GOT3 (cell line): Measurements from ENCODE around the gene EXOC4.

Experiments
- DNase-seq: peaks from one replicate; lab custom pipeline; 2025; ENCODE audit warnings: mixed read lengths; lab: John Stamatoyannopoulos, UW

Gene EXOC4

DNA sequence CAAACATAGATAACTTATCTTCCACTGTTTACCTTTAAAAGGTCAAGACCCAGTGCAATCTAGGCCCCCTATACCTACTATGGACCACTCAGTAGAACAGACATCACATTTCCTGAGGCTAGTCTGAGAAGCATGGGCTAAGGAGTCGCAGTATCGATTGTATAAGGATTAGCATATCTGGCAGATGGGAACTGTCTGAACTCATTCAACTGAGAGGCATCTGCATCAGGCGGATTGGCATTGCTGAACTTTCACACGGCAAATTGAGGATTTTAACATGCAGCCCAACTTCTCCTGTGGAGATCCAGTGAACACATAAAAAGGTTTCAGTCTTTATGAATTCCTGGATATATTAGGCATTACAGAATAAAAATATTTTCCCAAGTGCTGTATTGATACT lies 785.1 kb downstream of the EXOC4 start:
- no peak for DNase-seq

DNA sequence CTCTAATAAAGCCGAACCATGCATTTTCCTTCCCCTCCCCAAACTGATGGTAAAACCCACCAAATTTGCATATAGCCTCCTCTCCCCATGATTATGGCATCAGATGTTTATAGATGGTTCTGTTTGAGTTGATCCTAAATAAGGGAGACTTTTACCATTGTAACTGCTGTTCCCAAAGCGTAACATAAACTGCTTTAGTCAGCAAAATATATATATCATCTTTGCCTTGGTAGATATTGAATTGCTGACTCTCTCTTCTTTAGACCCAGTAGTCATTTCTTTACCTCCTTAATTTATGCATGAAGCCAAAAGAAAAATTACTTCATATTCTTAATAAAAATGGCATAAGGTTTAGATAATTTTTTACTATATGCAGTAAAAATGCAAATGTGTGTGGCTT lies 788.1 kb downstream of the EXOC4 start:
- no peak for DNase-seq

- no peak for DNase-seq
These were observed 788.6 kb downstream of the EXOC4 start for GRCh38 chr7:134041477-134041876.

GRCh38 chr7:134042307-134042706 lies 789.4 kb downstream of the EXOC4 start:
- DNase-seq = no peak

DNA sequence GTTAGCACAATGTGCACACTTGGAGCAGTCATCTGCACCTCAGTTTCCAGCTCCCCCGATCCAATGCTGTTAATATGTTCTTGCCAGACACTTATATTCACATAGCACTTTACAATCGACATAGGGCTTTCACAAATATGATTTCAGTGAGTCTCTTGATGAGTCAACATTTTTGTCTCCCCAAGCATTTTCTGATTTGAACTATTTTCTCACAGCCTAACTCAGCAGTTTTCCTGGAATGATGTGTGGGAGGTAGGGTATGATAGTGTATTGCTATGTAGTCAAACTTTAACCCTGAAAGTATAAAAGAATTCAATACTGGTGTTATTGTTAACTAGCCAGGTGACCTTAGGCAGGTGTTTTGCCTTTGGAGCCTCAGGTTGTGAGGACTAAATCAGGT lies 791.8 kb downstream of the EXOC4 start:
- no peak for DNase-seq

GRCh38 chr7:134045716-134046115 lies 792.8 kb downstream of the EXOC4 start:
- no peak for DNase-seq

DNA sequence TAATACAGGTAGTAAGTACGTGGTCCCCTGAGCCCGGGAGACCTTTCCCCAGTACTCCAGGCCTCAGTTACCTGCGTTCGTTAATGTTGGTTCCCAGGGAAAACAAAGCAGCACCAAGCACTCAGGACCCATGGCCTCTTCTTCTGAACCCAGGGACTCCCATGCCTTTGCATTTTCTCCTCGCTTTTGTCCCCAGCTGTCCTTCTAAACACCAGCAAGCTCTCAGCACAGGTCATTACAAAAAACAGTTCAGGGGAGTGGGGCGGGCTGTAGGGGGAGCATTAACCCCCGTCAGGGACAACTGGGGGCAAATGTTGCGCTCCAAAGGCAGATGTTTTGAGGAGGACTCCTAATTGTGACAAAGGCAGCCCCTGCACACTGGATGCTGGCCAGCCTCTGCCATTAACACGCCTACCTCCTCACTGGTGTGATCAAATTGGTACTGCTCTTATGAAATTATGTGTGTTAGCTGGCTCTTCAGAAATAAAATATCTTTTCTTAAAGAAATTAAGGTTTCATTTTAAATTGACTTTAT lies 793.8 kb downstream of the EXOC4 start:
- no peak for DNase-seq

DNA sequence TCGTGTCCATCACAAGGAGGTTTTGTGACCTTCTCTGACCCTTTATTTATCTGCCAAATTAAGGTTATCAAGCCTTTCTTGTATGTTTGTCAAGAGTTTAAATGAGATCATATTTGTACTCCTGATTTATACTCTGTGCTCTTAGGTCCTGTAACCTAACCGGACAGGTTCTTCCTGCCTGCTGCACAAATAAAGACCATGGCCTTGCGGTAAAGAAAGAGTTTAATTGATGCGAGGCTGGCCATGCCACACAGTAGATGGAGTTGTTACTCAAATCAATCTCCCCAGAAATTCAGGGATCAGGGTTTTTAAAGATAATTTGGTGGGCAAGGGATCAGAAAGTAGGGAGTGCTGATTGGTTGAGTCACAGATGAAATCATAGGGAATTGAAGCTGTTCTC lies 794.8 kb downstream of the EXOC4 start:
- DNase-seq = no peak

- no peak for DNase-seq
These were observed 795.3 kb downstream of the EXOC4 start for GRCh38 chr7:134048166-134048565.

DNA sequence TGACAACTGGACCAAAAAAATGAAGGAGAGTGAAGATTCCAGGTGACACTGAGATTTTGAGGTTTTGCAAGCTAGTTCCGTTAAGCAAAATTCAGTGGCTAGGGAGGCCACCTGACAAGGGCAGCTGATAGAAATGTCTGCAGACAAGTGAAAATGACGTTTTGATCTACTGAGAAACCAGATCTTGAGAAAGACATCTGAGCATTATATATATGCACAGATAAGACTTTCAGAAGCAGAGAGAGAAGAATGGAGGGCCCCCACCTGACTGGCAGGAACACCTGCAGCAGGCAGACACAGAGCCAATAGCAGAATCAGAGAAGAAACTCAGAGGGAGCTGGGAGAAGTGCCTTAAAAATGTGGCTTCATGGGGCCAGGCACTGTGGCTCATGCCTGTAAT lies 798.1 kb downstream of the EXOC4 start:
- DNase-seq = no peak

DNA sequence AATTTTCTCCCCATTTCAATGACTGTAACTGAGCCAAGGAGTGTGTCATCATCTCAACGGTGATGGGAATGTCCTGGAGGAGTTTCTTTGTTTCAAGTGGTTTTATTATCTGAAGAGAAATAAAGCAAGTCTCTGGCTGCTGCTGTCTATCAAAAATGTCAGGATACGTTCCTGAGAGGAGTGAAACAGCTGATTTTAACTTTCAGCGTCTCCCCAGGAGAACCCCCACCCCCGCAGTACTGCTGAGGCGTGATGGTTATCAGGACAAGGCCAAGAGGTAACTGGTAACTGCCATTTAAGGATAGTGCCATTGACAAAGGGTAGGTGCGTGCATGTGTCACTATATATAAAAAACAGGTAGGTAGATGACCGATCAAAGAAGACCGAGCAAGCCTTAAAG lies 803.9 kb downstream of the EXOC4 start:
- no peak for DNase-seq

DNA sequence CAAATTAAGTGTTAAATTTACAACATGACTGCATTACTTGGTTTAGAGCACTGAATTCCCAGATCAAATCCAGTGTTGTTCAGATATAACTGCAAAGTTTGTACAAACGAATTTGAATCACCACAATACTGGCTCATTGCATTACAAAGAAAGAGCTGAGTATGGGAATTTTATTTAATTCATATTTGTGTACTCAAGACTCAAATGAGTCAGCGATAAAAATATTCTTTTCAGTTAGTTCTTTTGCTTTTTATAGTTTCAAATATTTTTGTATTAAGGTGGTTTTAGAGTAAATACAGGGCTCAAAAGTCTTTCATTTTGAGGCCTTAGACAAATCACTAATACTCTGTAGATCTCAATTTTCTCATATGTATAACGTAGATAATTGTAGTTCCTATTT lies 805.6 kb downstream of the EXOC4 start:
- DNase-seq = no peak

DNA sequence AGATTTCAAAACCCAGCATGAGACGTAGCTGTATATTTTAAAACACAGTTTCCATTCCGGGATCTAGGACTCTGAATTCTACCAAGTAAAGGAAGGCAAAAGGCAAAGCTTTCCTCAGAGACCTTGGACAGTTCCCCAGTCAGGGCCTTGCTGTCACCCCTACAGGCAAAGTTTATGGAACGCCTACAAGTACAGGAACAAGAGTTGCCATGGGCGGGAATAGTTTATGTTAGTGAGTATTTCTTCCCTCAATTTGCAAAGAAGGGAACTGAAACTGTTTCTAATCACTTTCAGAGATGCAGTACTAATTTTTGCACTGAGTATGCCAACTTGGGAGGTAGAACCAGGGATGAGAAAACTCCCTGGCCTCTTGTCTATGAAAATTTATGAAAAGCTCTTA lies 806.1 kb downstream of the EXOC4 start:
- DNase-seq = no peak

DNA sequence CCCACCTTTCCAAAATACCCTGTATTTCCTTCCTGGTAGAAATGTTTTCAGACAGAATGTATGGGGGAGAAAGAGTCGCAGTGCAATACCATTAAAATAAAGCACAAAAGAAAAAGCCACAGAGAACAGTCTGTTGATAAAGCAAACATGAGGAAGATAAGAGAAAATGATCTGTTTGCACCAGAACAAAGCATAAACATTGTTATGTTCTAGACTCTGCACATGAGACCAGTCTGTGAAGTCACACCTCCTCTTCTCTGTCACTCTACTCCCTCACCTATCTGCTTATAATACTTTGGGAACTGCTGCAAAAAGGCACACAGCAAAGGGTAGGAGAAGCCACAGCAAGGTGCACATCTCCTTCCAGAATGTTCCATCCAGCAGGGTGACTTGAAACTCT lies 807.0 kb downstream of the EXOC4 start:
- no peak for DNase-seq

DNA sequence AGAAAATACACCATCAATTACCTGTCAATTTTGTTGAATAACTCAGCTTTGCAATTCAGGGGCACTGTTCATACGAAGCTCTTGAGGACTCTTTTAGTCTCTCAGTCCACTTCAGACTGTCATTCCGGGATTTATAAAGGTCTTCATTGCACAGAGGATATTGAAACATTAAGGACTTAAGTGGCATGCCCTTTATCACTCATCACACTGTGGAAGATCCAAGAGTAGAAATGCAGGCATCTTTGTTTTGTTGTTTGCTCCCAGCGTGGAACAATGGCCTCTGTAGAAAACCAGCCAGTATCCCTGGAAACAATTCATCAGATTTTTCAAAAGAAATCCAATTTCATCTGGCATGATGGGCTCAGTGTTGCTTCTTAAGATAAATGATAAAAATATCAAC lies 808.0 kb downstream of the EXOC4 start:
- DNase-seq = no peak

DNA sequence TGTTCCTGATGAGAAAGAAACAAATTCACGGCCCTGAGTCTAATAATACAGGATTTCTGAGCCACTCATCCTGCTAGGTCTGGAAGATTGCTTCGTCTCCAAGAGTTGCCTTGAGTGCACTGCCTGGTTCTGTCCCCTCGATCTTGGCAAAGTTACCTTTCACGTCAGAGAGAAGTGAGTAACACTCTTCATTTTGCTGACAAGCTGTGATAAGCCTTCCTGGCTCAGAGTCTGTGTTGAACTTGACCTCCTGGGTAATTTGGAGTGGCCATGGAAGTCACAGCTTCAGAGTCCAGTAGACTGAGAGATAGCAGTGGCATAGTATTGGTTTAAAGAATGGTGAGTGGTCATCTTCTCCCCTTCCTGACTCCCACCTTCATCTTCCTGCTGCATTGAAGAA lies 809.6 kb downstream of the EXOC4 start:
- DNase-seq = no peak

DNA sequence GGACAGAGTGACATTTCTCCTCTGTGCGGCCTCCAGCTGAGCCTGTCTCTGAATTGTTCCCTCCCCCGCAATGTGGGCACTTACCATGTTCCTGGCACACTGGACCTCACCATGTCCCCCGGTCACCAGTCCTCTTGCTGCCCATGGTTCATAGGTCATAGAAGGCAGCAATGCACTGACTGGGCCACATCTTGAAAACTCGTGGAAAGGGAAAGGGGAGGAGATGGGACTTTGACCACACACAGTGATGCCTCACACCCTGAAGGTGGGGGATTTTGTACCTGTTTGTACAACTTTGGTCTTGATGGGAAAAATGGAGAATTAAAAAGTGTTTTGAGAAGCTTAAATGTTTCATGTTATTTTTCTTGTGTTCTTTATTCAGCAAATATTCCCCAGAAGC lies 812.5 kb downstream of the EXOC4 start:
- no peak for DNase-seq

DNA sequence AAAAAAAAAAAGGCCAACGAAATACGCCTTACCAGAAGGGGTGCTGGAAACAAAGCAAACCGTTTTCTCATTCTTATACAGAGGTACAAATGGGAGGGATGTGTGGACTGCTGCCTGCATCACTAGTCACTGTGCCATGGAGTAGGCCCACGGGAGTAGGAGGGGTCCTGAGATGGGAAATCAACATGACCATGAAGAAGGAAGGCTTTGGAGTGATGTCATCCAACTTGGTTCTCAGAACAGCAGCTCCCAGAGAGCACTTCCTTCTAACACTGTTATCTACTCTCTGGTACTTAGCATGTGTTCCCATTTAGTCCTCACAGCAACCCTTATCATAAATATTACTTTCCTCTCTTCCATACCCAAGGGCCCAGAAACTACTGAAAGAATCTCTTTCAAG lies 814.3 kb downstream of the EXOC4 start:
- no peak for DNase-seq

- DNase-seq = no peak
These were observed 815.8 kb downstream of the EXOC4 start for GRCh38 chr7:134068670-134069069.

DNA sequence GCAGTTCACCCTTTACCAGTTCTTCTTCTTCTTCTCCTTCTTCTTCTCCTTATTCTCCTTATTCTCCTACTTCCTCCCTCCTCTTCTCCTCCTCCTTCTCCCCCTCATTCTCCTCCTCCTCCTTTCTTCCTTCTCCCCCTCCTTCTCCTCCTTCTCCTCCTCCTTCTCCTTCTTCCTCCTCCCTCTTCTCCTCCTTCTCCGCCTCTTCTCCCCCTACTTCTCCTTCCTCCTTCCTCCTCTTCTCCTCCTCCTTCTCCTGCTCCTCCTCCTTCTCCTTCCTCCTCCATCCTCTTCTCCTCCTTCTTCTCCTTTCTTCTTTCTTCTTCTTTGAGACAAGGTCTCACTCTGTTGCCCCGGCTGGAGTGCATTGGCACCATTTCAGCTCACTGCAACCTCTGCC lies 816.3 kb downstream of the EXOC4 start:
- DNase-seq = no peak

DNA sequence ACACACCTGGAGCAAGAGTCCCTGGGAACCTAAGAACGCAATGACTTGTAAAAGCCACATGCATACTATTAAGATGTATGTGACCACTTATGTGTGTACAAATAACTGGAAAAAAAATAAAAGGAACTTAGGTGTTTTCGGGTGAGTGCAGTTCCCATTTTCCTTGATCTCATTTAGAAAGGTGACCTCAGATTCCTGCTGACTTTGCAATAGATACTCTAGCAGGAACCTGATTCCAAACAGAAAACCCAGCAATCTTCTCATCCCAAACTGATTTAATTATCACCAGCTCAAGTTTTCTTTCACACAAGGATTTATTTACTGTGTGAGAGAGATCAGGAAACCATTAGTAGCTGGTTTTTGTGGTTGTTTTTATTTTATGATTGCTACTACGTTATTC lies 817.8 kb downstream of the EXOC4 start:
- no peak for DNase-seq

DNA sequence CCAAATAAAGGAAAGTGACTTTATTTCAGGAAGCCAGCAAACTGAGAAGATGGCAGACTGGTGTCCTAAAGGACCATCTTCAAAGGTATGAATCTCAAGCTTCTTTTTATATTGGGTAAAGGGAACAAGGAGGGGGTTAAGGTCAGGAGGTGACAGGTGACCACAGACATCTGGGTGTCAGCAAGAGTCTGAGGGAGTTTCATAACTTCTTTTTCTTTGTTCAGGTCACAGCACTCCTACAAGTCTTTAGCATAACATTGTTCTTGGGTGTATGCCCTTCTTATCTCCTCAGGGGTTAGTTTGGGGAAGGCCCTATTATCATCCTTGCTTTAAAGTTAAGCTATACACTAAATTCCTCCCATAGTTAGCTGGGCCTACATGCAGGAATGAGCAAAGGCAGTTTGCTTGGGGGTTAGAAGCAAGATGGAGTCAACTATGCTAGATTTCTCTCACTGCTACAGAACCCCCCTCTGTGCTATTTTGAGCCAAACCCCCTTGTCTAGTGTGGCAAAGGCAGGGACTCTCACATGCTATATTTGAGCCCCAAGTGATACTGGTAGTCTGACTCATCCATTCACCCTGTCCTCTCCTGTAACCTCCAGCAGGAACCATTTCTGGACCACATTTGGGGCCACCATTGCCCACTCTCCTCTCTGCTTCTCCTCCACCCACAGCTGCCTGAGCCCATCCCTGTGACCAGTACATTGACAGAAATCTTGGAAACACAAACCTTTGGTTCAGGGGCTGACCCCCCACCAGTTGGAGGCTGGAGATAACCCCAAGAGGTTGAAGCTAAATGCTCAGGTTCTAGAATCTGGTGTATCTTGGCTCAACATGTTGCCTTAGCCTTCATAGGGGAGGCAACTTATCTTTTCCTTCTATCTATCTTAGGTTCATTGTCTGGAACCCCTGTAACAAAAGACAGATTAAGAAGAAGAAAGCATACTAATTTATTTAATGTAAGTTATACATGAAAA lies 818.8 kb downstream of the EXOC4 start:
- DNase-seq = no peak

DNA sequence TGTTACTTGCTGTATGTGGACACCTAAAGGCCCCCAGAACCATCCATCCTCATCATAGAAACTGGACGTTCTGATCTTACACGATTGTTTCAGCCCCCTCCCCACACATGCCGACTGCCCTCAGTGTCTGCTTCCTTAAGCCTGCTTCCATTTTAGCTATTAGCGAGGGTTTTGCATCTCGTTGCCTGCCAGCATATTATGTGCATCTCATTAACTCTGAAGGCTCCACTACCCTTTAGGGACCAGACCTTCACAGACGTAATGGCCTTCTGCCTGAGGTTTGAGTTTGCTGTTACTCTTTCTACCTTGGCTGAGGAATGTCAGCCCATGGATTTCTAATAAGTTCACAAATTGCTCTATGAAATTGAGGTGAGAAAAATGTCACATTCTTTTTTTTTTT lies 820.4 kb downstream of the EXOC4 start:
- no peak for DNase-seq

DNA sequence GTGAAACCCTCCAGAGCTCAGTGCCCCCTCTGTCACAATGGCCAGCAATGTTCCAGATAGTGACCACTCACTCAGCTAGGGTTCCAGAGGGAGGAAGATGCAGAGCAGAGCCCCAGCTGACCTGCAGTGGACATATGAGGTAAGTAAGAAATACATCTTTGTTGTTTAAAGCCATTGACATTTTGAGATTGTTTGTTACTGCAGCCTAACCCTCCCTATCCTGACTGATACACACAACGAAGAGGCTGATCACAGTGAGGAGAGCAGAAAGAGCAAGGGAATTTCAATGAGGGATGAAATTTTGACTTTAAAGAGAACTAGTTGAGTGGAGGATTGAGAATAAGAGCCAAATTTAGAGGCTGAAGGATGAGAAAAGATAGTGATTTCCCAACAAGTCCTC lies 822.9 kb downstream of the EXOC4 start:
- DNase-seq = no peak
